H9 (cell line): Measurements from ENCODE around the gene ATPAF2. TPM values are rescaled to one million over a fixed set of nuclear protein-coding genes. Genes with fewer than 3 reads are reported as not detected.

Experiments used
- DNase-seq: peaks from one replicate; pipeline ENCODE4 v3.0.0-alpha.2; 2017
- H2AFZ ChIP-seq: one replicate; pipeline ENCODE4 v1.6.1; 2013; ENCODE audit warnings: mild to moderate bottlenecking, low read length, control low read depth, moderate library complexity
- H2AK5ac ChIP-seq: 2 replicates; pipeline ENCODE4 v1.6.1; 2013; ENCODE audit warnings: low read length, control low read depth, mixed read lengths; ENCODE audit not compliant: insufficient read length
- H2BK120ac ChIP-seq: one replicate; pipeline ENCODE4 v1.6.1; 2013; ENCODE audit warnings: low read depth, mild to moderate bottlenecking, low read length, control low read depth, inconsistent platforms; ENCODE audit not compliant: poor library complexity, severe bottlenecking
- H2BK12ac ChIP-seq: 2 replicates; pipeline ENCODE4 v1.6.1; 2013; ENCODE audit warnings: low read length, control low read depth, mixed read lengths, low read depth; ENCODE audit not compliant: insufficient read length
- H2BK15ac ChIP-seq: 2 replicates; pipeline ENCODE4 v1.6.1; 2013; ENCODE audit warnings: low read depth, low read length, control low read depth
- H2BK20ac ChIP-seq: one replicate; pipeline ENCODE4 v1.6.1; 2013; ENCODE audit warnings: low read depth, mild to moderate bottlenecking, low read length, control low read depth, inconsistent platforms; ENCODE audit not compliant: poor library complexity, severe bottlenecking
- H2BK5ac ChIP-seq: 2 replicates; pipeline ENCODE4 v1.6.1; 2013; ENCODE audit warnings: low read length, control low read depth, mixed read lengths; ENCODE audit not compliant: insufficient read length
- H3K14ac ChIP-seq: 2 replicates; pipeline ENCODE4 v1.6.1; 2013; ENCODE audit warnings: low read length, control low read depth; ENCODE audit not compliant: insufficient read depth
- H3K18ac ChIP-seq: 2 replicates; pipeline ENCODE4 v1.6.1; 2013; ENCODE audit warnings: low read depth, mild to moderate bottlenecking, mixed read lengths, low read length, control low read depth; ENCODE audit not compliant: insufficient read length
- H3K23ac ChIP-seq: 2 replicates; pipeline ENCODE4 v1.6.1; 2013; ENCODE audit warnings: low read length, control low read depth, mixed read lengths, low read depth; ENCODE audit not compliant: insufficient read length
- H3K23me2 ChIP-seq: 2 replicates; pipeline ENCODE4 v1.6.1; 2013; ENCODE audit warnings: low read depth, mild to moderate bottlenecking, mixed read lengths, low read length, control low read depth; ENCODE audit not compliant: insufficient read length, poor library complexity, severe bottlenecking
- H3K27ac ChIP-seq: 2 replicates; pipeline ENCODE4 v1.5.1; 2013; ENCODE audit warnings: low read length, control low read depth, mixed read lengths, low read depth; ENCODE audit not compliant: insufficient read length
- H3K27me3 ChIP-seq: 2 replicates; pipeline ENCODE4 v1.6.1; 2013; ENCODE audit warnings: low read length, control low read depth, inconsistent platforms; ENCODE audit not compliant: insufficient read depth
- H3K4ac ChIP-seq: 2 replicates; pipeline ENCODE4 v1.6.1; 2013; ENCODE audit warnings: low read depth, mild to moderate bottlenecking, control low read depth, inconsistent platforms, low read length, moderate library complexity
- H3K4me1 ChIP-seq: 2 replicates; pipeline ENCODE4 v1.6.1; 2013; ENCODE audit warnings: low read length, control low read depth, inconsistent platforms; ENCODE audit not compliant: insufficient read depth
- H3K4me2 ChIP-seq: 2 replicates; pipeline ENCODE4 v1.6.1; 2013; ENCODE audit warnings: low read length, control low read depth, mixed read lengths; ENCODE audit not compliant: insufficient read length, insufficient read depth
- H3K56ac ChIP-seq: 2 replicates; pipeline ENCODE4 v1.6.1; 2013; ENCODE audit warnings: low read depth, mild to moderate bottlenecking, mixed read lengths, low read length, control low read depth; ENCODE audit not compliant: insufficient read length
- H3K79me1 ChIP-seq: 2 replicates; pipeline ENCODE4 v1.6.1; 2013; ENCODE audit warnings: low read depth, mild to moderate bottlenecking, moderate library complexity, low read length, control low read depth, inconsistent platforms; ENCODE audit not compliant: insufficient read depth, poor library complexity, severe bottlenecking
- H3K79me2 ChIP-seq: 2 replicates; pipeline ENCODE4 v1.6.1; 2013; ENCODE audit warnings: low read length, control low read depth, inconsistent platforms; ENCODE audit not compliant: insufficient read depth
- H3K9ac ChIP-seq: 2 replicates; pipeline ENCODE4 v1.6.1; 2013; ENCODE audit warnings: low read length, control low read depth, mixed read lengths; ENCODE audit not compliant: insufficient read length; ENCODE audit errors: extremely low read depth
- H3K9me3 ChIP-seq: one replicate; pipeline ENCODE4 v1.6.1; 2013; ENCODE audit warnings: low read depth, low read length, inconsistent platforms; ENCODE audit not compliant: control insufficient read depth
- H3T11ph ChIP-seq: one replicate; pipeline ENCODE4 v1.6.1; 2013; ENCODE audit warnings: mild to moderate bottlenecking, low read length, control low read depth, inconsistent platforms
- H4K20me1 ChIP-seq: one replicate; pipeline ENCODE4 v1.6.1; 2013; ENCODE audit not compliant: control insufficient read depth, insufficient read length, insufficient read depth
- H4K5ac ChIP-seq: 2 replicates; pipeline ENCODE4 v1.6.1; 2013; ENCODE audit warnings: low read depth, mild to moderate bottlenecking, mixed read lengths, low read length, control low read depth; ENCODE audit not compliant: insufficient read length
- H4K8ac ChIP-seq: replicated peaks from 2 replicates; pipeline ENCODE4 v1.6.1; 2013; ENCODE audit warnings: low read length, control low read depth, mixed read lengths, low read depth; ENCODE audit not compliant: insufficient read length
- H4K91ac ChIP-seq: 2 replicates; pipeline ENCODE4 v1.6.1; 2013; ENCODE audit warnings: low read depth, mild to moderate bottlenecking, moderate library complexity, mixed read lengths, low read length, control low read depth; ENCODE audit not compliant: insufficient read length
- H3K27ac Mint-ChIP-seq, 3 experiments: 2 replicates in 2 of 3; 3 replicates in 1 of 3; pipeline ENCODE4 v1.8.0; 2020 to 2021; ENCODE audit warnings: mixed read lengths in 3 of 3, mild to moderate bottlenecking in 1 of 3, moderate library complexity in 1 of 3
- H3K27me3 Mint-ChIP-seq: 2 replicates; pipeline ENCODE4 v1.8.0; 2021; ENCODE audit warnings: low read depth, mild to moderate bottlenecking, moderate library complexity, mixed read lengths
- H3K36me3 Mint-ChIP-seq, 3 experiments: 2 replicates in 2 of 3; 3 replicates in 1 of 3; pipeline ENCODE4 v1.8.0; 2020 to 2021; ENCODE audit warnings: low read depth in 3 of 3, mixed read lengths in 3 of 3; ENCODE audit not compliant: insufficient read depth in 1 of 3
- H3K4me1 Mint-ChIP-seq, 2 experiments: 2 replicates each; pipeline ENCODE4 v1.8.0; 2020; ENCODE audit warnings: mixed read lengths in 2 of 2
- H3K4me3 Mint-ChIP-seq, 2 experiments: 2 replicates in 1 of 2; 3 replicates in 1 of 2; pipeline ENCODE4 v1.8.0; 2020 to 2021; ENCODE audit warnings: mild to moderate bottlenecking in 2 of 2, mixed read lengths in 2 of 2, moderate library complexity in 1 of 2
- H3K9me3 Mint-ChIP-seq, 2 experiments: 2 replicates in 1 of 2; 3 replicates in 1 of 2; pipeline ENCODE4 v1.8.0; 2020; ENCODE audit warnings: mild to moderate bottlenecking in 2 of 2, mixed read lengths in 2 of 2, moderate library complexity in 1 of 2
- CTCF ChIP-seq: fragments of 200-600 bp; sonication (generic); conservative IDR thresholded peaks from 3 replicates; pipeline ENCODE4 v1.8.0; 2021; ENCODE audit warnings: antibody characterized with exemption, mild to moderate bottlenecking
- WGBS: extraction: QIAGEN DNeasy Blood & Tissue Kit; methylation state at CpG from one replicate; pipeline ENCODE4 v1.1.7; 2013; ENCODE audit warnings: missing lambda C conversion rate, low lambda C conversion rate, mixed read lengths; ENCODE audit not compliant: insufficient read length; ENCODE audit errors: extremely low coverage; 5-methylcytosine and 5-hydroxymethylcytosine counted together
- total RNA-seq: library from RNA; stranded (reverse); gene quantifications from 2 replicates; pipeline ENCODE4 v1.2.1, GENCODE V29; 2021

Gene ATPAF2
- total RNA-seq, 1 experiment from 2014 or later: 21.4 TPM

GRCh38 chr17:18014006-18014405 lies 25.0 kb downstream of the ATPAF2 start:
- no peak for TF ChIP-seq CTCF
- no peak overlapping the region for H3K18ac ChIP-seq
- no peak overlapping the region for H4K5ac ChIP-seq
- H2AK5ac ChIP-seq: no peak overlapping the region
- no peak overlapping the region for H3K4ac ChIP-seq
- WGBS: no CpG with 5 or more reads among the region's 6 CpGs
- no peak overlapping the region for H3K9ac ChIP-seq
- H2AFZ ChIP-seq: no peak overlapping the region
- H2BK5ac ChIP-seq: no peak overlapping the region
- no peak overlapping the region for H2BK20ac ChIP-seq
- no peak overlapping the region for H3T11ph ChIP-seq
- H3K79me1 ChIP-seq: no peaks in the 10 kb centered on the region
- no peak overlapping the region for H4K91ac ChIP-seq
- H3K23me2 ChIP-seq: no peaks in the 10 kb centered on the region
- H3K27ac ChIP-seq: no peak overlapping the region
- no peaks in the 10 kb centered on the region for H3K79me2 ChIP-seq
- H2BK15ac ChIP-seq: no peak overlapping the region
- H3K4me1 Mint-ChIP-seq: peaks cover 3% of the 10 kb centered on the region in 2 experiments; a peak in 2 of 4 replicates
- H3K14ac ChIP-seq: no peak overlapping the region
- H3K4me1 ChIP-seq: no peaks in the 10 kb centered on the region
- no peaks in the 10 kb centered on the region for H3K9me3 ChIP-seq
- H3K23ac ChIP-seq: no peak overlapping the region
- no peak overlapping the region for H3K4me2 ChIP-seq
- DNase-seq: no peak
- H4K8ac ChIP-seq: no peak overlapping the region
- no peaks in the 10 kb centered on the region for H3K27me3 ChIP-seq
- H2BK120ac ChIP-seq: no peak overlapping the region
- no peak overlapping the region for H2BK12ac ChIP-seq
- H4K20me1 ChIP-seq: no peaks in the 10 kb centered on the region
- H3K9me3 Mint-ChIP-seq: no peaks in the 10 kb centered on the region
- no peak overlapping the region; a peak in 1 of 7 replicates for H3K27ac Mint-ChIP-seq
- H3K4me3 Mint-ChIP-seq: no peak overlapping the region
- H3K27me3 Mint-ChIP-seq: no peaks in the 10 kb centered on the region
- peaks cover 0 to 4% (median 3%) of the 10 kb centered on the region in 3 experiments; a peak in 3 of 7 replicates for H3K36me3 Mint-ChIP-seq
- no peak overlapping the region for H3K56ac ChIP-seq
